GM19397 (cell line): ENCODE measurements around the gene ATP6V1E1.
"Not testable (repeated sequence)": the region's sequence is repeated elsewhere in the genome, so short reads cannot be mapped to it uniquely, and the experiment has no call there.

Experiments used
- ATAC-seq: cut with Tn5 transposase; IDR thresholded peaks from one replicate; pipeline ENCODE4 v1.9.1; 2021; ENCODE audit warnings: mild to moderate bottlenecking, moderate library complexity; ENCODE audit not compliant: unreplicated experiment

The ATP6V1E1 gene

GRCh38 chr22:17628406-17629172 is at the start of gene ATP6V1E1:
TSS of gene ATP6V1E1 (minus strand) at chr22:17628749. CDS start at chr22:17628635, 114 bp downstream.
- peak; percentile 99 for ATAC-seq

- no peak for ATAC-seq
These were observed 47.0 kb upstream of the ATP6V1E1 start for GRCh38 chr22:17675584-17675983.

GRCh38 chr22:17674152-17674551 is 45.6 kb upstream of the ATP6V1E1 start:
- ATAC-seq: no peak

- no peak for ATAC-seq
These were observed 44.0 kb upstream of the ATP6V1E1 start for GRCh38 chr22:17672417-17672991.

- not testable (repeated sequence) for ATAC-seq
These were observed 43.1 kb upstream of the ATP6V1E1 start for GRCh38 chr22:17671521-17672092.

GRCh38 chr22:17665854-17666253 is 37.3 kb upstream of the ATP6V1E1 start:
- no peak for ATAC-seq

- no peak for ATAC-seq
These were observed 36.7 kb upstream of the ATP6V1E1 start for GRCh38 chr22:17665248-17665647.

- ATAC-seq: no peak
These were observed 36.0 kb upstream of the ATP6V1E1 start for GRCh38 chr22:17664414-17665055.

GRCh38 chr22:17656870-17657395 is 28.4 kb upstream of the ATP6V1E1 start:
- ATAC-seq: no peak

- no peak for ATAC-seq
These were observed 26.7 kb upstream of the ATP6V1E1 start for GRCh38 chr22:17655289-17655688.

GRCh38 chr22:17648569-17648968 is 20.0 kb upstream of the ATP6V1E1 start:
- ATAC-seq: no peak

GRCh38 chr22:17647991-17648390 is 19.4 kb upstream of the ATP6V1E1 start:
- ATAC-seq: no peak

GRCh38 chr22:17647452-17647851 is 18.9 kb upstream of the ATP6V1E1 start:
- ATAC-seq: no peak

GRCh38 chr22:17642357-17642756 is 13.8 kb upstream of the ATP6V1E1 start:
- not testable (repeated sequence) for ATAC-seq

GRCh38 chr22:17641269-17641668 is 12.7 kb upstream of the ATP6V1E1 start:
- ATAC-seq: no peak

- ATAC-seq: no peak
These were observed 10.7 kb upstream of the ATP6V1E1 start for GRCh38 chr22:17639247-17639741.

GRCh38 chr22:17638432-17639246 is 10.1 kb upstream of the ATP6V1E1 start, which contains the start of gene BCL2L13:
TSS of gene BCL2L13 (plus strand) at chr22:17638757. CDS start at chr22:17655712, 16,955 bp downstream.
- peak; percentile 95 for ATAC-seq

GRCh38 chr22:17638182-17638431 is 9.6 kb upstream of the ATP6V1E1 start:
- ATAC-seq: peak; percentile 24

- no peak for ATAC-seq
These were observed 9.1 kb upstream of the ATP6V1E1 start for GRCh38 chr22:17637490-17638181.

- ATAC-seq: not testable (repeated sequence)
These were observed 8.3 kb upstream of the ATP6V1E1 start for GRCh38 chr22:17636850-17637249.
